Chondrocyte (in vitro differentiated cells): ENCODE results near the gene DIABLO. TPM values are rescaled to one million over a fixed set of nuclear protein-coding genes. Genes with fewer than 3 reads are reported as not detected.

Experiments
- DNase-seq: peaks from one replicate; pipeline ENCODE4 v3.0.0; 2021; ENCODE audit warnings: mixed read lengths, low spot score
- H3K27ac Mint-ChIP-seq: one replicate; pipeline ENCODE4 v1.8.0; 2021; ENCODE audit warnings: mild to moderate bottlenecking, moderate library complexity, mixed read lengths; ENCODE audit not compliant: unreplicated experiment
- H3K27me3 Mint-ChIP-seq: 2 replicates; pipeline ENCODE4 v1.8.0; 2021; ENCODE audit warnings: low read depth, mixed read lengths
- H3K36me3 Mint-ChIP-seq: 2 replicates; pipeline ENCODE4 v1.8.0; 2021; ENCODE audit warnings: low read depth, mixed read lengths
- H3K4me1 Mint-ChIP-seq: 2 replicates; pipeline ENCODE4 v1.8.0; 2021; ENCODE audit warnings: low read depth, mild to moderate bottlenecking, mixed read lengths
- H3K4me3 Mint-ChIP-seq: one replicate; pipeline ENCODE4 v1.8.0; 2021; ENCODE audit warnings: mild to moderate bottlenecking, moderate library complexity, mixed read lengths; ENCODE audit not compliant: unreplicated experiment
- H3K9me3 Mint-ChIP-seq: 2 replicates; pipeline ENCODE4 v1.8.0; 2021; ENCODE audit warnings: low read depth, mixed read lengths
- total RNA-seq: library from RNA; stranded (reverse); gene quantifications from 3 replicates; pipeline ENCODE4 v1.2.1, GENCODE V29; 2021
- TF ChIP-seq, protein P1 (sequence below): fragments of 200-600 bp; sonication (generic); IDR thresholded peaks from 2 replicates; pipeline ENCODE4 v1.5.0; 2021; ENCODE audit warnings: antibody characterized with exemption, mild to moderate bottlenecking, moderate library complexity

DIABLO gene
- total RNA-seq, 1 donor from 2014 or later, result 47.7 TPM

DNA sequence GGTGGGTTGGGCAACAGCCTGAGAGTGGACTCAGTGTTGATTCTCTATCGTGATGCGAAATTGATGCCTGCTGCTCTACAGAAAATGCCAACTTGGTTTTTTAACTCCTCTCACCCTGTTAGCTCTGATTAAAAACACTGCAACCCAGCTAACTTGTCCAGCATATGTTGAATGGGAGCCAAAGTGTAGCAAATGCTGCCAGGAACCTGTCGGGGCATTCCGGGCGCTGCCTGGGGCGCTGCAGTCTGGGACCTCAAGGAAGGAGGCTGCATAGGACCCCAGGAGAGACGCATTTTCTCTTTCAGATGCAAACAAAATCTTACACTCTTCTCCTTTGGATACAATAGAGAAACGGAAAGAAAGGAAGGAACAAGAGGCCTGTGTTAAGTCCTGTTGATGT is 18.5 kb downstream of the DIABLO start:
- H3K4me1 Mint-ChIP-seq, result peaks cover 12% of the 10 kb centered on the region

DNA sequence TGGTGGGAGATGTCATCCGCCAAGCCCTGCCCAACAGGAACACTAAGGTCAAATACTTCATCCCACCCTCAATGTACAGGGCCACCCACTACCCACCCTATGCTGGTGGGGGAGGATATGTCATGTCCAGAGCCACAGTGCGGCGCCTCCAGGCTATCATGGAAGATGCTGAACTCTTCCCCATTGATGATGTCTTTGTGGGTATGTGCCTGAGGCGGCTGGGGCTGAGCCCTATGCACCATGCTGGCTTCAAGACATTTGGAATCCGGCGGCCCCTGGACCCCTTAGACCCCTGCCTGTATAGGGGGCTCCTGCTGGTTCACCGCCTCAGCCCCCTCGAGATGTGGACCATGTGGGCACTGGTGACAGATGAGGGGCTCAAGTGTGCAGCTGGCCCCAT is 18.9 kb downstream of the DIABLO start:
- no peak for DNase-seq
- H3K4me3 Mint-ChIP-seq, result no peak overlapping the region
- H3K9me3 Mint-ChIP-seq, result no peaks in the 10 kb centered on the region
- no peak overlapping the region for H3K27ac Mint-ChIP-seq
- H3K4me1 Mint-ChIP-seq, result peaks cover 12% of the 10 kb centered on the region
- H3K27me3 Mint-ChIP-seq, result peaks cover 8% of the 10 kb centered on the region
- TF ChIP-seq, protein P1, sequence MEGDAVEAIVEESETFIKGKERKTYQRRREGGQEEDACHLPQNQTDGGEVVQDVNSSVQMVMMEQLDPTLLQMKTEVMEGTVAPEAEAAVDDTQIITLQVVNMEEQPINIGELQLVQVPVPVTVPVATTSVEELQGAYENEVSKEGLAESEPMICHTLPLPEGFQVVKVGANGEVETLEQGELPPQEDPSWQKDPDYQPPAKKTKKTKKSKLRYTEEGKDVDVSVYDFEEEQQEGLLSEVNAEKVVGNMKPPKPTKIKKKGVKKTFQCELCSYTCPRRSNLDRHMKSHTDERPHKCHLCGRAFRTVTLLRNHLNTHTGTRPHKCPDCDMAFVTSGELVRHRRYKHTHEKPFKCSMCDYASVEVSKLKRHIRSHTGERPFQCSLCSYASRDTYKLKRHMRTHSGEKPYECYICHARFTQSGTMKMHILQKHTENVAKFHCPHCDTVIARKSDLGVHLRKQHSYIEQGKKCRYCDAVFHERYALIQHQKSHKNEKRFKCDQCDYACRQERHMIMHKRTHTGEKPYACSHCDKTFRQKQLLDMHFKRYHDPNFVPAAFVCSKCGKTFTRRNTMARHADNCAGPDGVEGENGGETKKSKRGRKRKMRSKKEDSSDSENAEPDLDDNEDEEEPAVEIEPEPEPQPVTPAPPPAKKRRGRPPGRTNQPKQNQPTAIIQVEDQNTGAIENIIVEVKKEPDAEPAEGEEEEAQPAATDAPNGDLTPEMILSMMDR, result no peak
- peaks cover 29% of the 10 kb centered on the region for H3K36me3 Mint-ChIP-seq

More for the DNA sequence above, 18.5 kb downstream of the DIABLO start:
- no peak overlapping the region for H3K4me3 Mint-ChIP-seq
- TF ChIP-seq, protein P1, result no peak
- H3K36me3 Mint-ChIP-seq, result peaks cover 33% of the 10 kb centered on the region
- no peak for DNase-seq
- H3K9me3 Mint-ChIP-seq, result no peaks in the 10 kb centered on the region
- H3K27ac Mint-ChIP-seq, result no peak overlapping the region
- peaks cover 8% of the 10 kb centered on the region for H3K27me3 Mint-ChIP-seq

DNA sequence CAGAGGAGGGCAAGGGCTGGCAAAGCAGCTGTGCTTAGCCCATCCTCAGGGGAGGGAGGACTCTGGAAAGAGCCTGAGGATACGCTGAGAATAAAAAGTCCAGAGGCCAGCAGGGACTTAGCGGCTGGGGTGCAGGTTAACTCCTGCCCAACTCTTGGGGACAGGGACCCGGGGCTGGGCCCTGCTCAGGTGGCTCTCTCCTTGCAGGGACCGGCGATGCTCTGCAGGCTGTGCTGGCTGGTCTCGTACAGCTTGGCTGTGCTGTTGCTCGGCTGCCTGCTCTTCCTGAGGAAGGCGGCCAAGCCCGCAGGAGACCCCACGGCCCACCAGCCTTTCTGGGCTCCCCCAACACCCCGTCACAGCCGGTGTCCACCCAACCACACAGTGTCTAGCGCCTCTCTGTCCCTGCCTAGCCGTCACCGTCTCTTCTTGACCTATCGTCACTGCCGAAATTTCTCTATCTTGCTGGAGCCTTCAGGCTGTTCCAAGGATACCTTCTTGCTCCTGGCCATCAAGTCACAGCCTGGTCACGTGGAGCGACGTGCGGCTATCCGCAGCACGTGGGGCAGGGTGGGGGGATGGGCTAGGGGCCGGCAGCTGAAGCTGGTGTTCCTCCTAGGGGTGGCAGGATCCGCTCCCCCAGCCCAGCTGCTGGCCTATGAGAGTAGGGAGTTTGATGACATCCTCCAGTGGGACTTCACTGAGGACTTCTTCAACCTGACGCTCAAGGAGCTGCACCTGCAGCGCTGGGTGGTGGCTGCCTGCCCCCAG is 19.6 kb downstream of the DIABLO start:
- no peak overlapping the region for H3K27ac Mint-ChIP-seq
- H3K4me3 Mint-ChIP-seq, result no peak overlapping the region
- TF ChIP-seq, protein P1, result no peak
- peaks cover 24% of the 10 kb centered on the region for H3K36me3 Mint-ChIP-seq
- peaks cover 12% of the 10 kb centered on the region for H3K4me1 Mint-ChIP-seq
- no peaks in the 10 kb centered on the region for H3K9me3 Mint-ChIP-seq
- DNase-seq, result no peak
- H3K27me3 Mint-ChIP-seq, result peaks cover 8% of the 10 kb centered on the region

DNA sequence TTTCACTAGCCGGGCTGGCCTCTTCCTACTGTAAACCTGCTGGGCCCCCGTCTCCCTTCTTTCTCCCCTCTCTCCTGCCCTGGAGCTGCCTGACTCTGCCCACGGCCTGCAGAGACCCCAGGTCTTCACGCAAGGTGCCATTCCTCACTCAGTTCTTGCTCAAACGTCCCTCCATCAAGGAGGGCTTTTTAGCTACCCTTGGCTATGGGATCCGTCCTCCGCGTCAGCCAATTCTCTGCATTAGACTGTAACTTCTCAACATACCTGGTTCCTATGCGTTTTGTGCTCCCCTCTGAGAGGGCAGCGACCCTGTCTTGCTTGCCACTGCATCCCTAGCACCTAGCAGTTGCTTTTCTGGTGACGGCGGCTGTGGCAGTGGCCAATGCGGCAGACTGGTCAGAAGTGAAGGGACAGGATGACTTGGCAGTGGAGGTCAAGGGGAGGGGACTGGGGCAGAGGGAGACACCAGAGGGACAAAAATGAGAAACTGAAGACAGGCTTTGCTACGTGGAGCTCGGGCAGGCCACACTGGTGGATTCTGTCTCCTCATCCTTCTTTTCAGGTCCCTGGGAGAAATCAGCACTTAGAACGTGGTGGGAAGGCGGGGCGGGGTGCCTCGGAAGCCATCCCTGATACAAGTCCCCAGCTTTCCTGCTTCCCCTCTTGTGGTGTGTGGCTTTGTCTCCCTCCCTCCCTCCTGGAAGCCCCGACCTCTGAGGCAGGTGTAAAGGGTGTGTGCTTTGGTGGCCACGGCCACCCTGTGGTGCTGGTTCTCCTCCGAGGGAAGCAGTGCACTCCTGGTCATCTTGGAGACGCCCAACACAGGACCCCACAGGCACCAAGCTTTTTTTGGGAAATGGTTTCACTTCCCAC is 20.6 kb downstream of the DIABLO start:
- H3K36me3 Mint-ChIP-seq, result peaks cover 21% of the 10 kb centered on the region
- peaks cover 8% of the 10 kb centered on the region for H3K27me3 Mint-ChIP-seq
- no peak for DNase-seq
- H3K4me3 Mint-ChIP-seq, result peak overlapping the region; percentile 60
- no peaks in the 10 kb centered on the region for H3K9me3 Mint-ChIP-seq
- TF ChIP-seq, protein P1, result no peak
- H3K4me1 Mint-ChIP-seq, result peaks cover 12% of the 10 kb centered on the region
- no peak overlapping the region for H3K27ac Mint-ChIP-seq
